GM19328 (cell line): ENCODE measurements around the gene ARL6IP5.

Experiments used
- ATAC-seq: cut with Tn5 transposase; IDR thresholded peaks from one replicate; pipeline ENCODE4 v1.9.1; 2021; ENCODE audit warnings: mild to moderate bottlenecking, moderate library complexity; ENCODE audit not compliant: unreplicated experiment

ARL6IP5 gene

GRCh38 chr3:69085833-69086722, 1.3 kb downstream of the ARL6IP5 start:
- ATAC-seq = no peak

DNA sequence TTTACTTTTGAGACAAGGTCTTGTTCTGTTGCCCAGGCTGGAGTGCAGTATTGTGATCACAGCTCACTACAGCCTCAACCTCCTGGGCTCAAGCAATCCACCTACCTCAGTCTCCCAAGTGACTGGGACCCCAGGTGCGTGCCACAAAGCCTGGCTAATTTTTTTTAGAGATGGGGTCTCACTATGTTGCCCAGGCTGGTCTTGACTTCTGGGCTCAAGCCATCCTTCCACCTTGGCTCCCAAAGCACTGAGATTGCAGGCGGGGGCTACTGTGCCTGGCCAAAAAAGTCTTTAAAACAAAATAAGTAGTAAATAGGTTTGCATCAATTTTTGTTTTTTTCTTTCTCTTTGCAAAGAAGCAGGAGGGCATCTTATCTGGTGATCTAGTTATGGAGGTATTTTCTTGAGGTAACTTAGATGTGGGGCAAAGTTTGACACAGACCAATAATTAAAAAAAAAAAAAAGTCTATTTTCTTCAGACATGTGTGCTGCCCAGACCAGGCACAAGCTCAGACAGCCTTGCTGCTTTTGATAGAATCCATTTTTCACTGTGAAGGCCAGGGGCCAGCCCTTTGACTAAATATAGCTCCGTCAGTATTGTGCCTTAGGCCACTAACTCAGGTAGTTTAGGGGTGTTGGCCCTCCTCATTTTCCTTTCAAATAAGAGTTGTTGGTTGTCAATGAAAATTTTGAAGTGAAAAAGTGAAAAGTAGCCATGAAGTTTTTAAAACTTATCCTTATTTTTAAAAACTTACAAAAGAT, 2.5 kb downstream of the ARL6IP5 start:
- no peak for ATAC-seq

- no peak for ATAC-seq
Observed at GRCh38 chr3:69088063-69088462, 3.3 kb downstream of the ARL6IP5 start.

DNA sequence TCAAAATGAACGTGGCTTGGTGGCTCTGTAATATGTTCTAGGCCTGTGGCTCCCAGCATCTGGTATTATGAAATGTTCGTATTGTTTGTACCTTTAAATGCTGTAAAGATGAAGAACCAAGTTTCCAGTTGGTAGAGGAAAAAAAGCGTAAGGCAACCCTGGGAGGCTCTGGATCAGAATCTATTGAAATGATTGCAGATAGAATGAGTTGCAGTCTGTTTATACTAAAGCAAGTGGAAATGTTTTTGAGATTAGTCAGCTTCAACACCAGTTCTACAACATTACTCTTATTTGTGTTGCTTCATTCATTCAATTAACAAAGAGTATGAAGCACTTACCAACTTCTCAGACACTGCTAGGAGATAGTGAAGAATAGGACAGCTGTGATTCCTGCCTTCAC, 5.3 kb downstream of the ARL6IP5 start:
- no peak for ATAC-seq

DNA sequence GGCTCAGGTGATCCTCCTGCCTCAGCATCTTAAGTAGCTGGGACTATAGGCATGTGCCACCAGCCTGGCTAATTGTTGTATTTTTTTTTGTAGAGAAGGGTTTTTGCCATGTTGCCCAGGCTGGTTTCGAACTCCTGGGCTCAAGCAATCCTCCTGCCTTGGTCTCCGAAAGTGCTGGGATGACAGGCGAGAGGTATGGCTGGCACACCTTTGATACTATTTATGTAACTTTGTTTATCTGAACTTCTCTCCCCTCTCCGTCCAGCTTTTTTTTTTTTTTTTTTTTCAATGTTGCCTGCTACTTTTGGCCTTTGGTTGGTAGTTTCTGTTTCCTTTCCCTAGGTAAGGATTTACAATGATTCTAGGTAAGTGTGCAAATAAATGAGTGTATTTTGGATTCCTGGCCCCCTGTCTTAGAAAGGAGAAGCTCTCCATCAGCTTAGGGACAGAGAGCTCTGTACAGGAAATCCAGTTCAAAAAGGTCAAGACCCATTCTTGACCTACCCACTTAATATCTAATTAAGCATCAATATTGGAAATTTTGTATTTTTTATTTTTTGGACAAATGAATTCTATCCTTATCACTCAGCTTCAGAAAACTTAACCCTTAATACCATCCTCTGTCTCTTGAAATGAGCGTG, 6.8 kb downstream of the ARL6IP5 start:
- ATAC-seq = no peak

DNA sequence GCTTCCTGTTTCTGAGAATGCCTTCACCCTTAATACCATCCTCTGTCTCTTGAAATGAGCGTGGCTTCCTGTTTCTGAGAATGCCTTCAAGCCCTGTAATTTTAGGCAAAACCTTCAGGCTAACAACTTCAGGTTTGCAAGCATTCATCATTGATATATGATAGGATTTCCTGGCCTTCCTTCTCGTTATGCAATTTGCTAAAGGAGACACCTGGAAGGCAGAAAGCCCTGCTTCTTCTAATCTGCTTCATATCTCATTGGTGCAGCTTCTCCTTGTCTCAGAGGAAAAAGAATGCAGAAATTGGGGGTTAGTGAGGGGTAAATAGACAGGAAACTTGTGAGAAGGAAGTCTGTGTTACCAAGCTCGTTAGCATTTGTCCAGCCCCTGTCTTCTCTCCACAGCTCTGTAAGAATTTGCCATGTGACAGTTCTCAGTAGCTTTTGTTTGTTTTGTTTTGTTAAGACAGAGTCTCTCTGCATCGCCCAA, 7.3 kb downstream of the ARL6IP5 start:
- ATAC-seq = peak; percentile 63

DNA sequence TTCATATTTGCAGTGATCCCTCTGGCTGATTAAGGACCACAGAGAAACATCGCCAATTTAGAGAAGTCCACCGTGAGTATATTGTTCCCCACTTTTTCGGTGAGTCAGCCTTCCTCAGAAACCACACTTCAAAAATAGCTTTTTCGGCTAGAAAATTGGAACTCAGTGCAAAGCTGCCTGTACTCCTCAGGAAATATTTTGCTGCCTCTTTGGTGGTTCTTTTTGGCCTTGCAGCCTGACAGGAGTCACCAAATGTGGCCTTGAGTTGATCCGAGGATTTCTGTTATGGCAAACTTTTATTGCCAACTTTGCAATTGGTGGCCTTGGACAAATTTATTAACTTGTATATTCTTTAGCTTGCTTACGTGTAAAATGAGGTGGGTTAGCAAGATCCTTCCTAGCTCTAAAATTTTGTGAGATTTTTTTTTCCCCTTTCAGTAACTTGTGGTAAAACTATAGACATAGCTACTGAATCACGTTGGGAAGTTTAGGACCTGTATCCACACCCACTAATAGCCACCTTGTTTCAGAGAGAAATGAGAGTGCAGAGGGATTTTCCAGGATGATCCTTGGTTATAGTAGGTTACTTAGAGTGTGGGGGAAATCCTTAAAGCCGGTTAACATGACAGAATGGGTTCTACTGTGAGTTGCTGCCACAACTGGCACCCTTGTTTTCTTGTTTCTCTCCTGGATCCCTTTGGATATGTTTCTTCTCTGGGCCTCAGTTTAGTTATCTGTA, 9.9 kb downstream of the ARL6IP5 start:
- no peak for ATAC-seq

DNA sequence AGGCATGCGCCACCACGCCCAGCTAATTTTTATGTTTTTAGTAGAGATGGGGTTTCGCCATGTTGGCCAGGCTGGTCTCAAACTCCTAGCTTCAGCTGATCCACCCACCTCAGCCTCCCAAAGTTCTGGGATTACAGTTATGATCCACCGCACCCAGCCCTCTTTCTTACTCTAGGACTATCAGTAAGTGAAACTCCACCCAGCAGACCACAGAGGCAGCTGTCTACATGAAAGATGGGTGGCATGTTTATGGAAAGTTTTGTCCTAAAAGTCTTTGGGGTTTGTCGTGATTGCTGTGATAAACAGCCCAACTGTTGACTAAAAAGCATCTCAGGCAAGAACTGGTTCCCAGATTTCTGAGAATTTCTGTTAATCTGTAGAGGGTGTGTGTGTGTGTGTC, 10.9 kb downstream of the ARL6IP5 start:
- no peak for ATAC-seq

DNA sequence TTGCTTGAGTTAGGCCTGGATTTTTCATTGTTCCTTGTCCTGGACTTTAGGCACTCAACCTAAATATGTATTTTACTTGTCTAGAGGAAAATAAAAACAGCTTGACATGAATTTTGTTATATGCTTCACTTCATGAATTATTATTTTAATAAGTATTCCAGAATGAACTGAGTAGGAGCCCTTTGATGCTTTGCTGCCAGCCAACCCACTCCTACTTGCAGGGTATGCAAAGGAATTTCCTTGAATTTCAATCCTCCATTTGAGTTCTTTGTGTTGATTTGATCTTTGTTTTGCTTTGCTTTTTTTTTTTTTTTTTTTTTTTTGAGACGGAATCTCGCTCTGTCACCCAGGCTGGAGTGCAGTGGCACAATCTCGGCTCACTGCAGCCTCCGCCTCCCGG, 11.6 kb downstream of the ARL6IP5 start:
- no peak for ATAC-seq

DNA sequence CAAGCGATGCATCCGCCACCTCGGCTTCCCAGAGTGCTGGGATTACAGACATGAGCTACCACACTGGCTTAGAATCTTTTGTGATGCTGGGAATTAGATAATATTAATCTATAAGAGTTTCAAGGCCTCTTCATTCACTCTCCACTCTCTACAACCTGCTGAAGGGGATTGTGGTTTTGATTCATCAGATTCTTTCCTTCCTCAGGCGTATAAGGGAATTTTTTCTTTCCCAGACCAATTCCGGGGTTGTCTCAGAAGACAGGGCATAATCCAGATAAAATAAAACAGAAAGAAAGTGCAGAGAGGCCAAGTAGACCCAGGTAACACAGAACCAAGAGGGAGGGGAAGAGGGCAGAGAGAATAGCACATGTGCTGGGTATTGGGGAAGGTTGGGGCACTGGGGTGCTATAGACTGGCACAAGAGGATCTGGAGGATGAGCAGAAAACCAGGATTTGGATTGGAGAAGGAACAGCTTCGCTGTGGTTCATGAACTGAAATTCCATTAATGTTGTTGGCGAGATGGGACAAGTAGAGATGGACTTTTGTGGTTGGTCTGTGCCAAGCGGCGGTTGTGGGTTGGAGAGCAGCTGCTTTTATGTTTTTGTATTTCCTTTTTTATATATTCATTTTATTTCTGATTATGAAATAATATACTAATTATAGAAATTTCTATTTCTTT, 12.8 kb downstream of the ARL6IP5 start:
- no peak for ATAC-seq

DNA sequence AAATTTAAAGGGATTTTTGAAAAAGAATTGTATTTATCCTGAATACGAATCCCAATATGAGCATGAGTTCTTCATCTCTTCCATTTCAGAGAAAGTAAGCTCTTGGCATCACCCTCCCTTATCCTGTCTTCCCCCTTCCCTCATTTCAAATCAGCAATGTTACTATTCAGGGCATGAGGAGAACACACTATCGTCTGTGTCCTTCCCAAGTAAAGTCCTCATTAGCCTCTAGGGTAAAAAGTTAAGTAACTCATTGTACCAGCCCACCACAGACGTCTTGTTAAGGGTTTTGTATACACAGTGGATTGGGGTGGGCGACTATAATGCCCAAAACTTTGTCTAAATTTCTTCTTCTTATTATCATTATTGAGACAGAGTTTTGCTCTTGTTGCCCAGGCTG, 14.8 kb downstream of the ARL6IP5 start:
- ATAC-seq = no peak

DNA sequence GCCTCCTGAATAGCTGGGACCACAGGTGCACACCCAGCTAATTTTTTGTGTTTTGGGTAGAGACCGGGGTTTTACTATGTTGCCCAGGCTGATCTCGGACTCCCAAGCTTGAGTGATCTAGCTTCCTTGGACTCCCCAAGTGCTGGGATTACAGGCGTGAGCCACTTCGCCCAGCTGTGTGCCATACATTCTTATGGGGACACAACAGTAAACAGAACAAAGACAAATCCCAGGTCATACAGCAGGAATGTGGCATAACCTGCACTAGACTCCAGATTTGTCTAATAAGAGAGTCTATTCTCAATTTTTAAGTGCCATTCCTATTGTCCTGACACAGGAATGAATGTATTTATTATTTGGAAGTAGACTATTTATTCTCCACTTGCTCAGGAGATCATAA, 17.6 kb downstream of the ARL6IP5 start:
- no peak for ATAC-seq

DNA sequence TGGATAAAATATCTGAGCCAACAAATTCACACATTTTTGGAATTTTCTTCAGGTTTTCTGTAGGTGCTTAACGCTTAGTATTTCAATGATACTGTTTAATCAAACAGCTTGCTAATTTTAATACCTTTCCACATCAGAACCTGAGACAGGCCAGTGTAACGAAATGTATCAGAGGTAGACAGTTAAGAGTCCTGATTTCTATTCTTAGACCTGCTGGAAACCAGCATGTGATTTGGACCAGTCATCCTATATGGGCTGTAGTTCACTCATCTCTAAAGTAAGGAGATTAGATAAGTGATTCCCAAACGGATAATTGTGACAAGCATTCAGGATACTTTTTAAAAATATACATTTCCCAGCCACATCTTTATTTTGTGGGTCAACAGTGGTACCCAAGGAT, 18.4 kb downstream of the ARL6IP5 start:
- ATAC-seq = no peak

- no peak for ATAC-seq
Observed at GRCh38 chr3:69104586-69104985, 19.8 kb downstream of the ARL6IP5 start.

- no peak for ATAC-seq
Observed at GRCh38 chr3:69105320-69105719, 20.6 kb downstream of the ARL6IP5 start.

DNA sequence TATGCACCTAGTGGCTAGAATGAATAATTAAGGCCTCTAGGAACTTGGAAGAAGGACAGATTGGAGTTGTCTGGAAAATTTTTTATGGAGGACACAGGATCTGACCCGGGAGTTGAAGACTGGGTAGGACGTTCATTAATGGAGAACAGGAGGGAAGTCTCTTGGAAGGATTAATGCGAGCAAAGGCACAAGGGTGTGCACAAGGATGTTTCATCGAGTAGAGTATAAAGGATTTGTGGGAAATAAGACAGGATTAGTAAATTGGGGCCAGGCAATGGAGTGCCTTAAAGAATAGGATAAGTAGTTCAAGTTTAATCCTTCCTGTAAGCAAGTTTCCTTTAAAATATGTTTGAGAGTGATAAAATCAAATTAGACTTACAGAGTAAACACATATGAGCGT, 23.1 kb downstream of the ARL6IP5 start:
- no peak for ATAC-seq

- ATAC-seq = no peak
Observed at GRCh38 chr3:69108811-69109210, 24.1 kb downstream of the ARL6IP5 start.

DNA sequence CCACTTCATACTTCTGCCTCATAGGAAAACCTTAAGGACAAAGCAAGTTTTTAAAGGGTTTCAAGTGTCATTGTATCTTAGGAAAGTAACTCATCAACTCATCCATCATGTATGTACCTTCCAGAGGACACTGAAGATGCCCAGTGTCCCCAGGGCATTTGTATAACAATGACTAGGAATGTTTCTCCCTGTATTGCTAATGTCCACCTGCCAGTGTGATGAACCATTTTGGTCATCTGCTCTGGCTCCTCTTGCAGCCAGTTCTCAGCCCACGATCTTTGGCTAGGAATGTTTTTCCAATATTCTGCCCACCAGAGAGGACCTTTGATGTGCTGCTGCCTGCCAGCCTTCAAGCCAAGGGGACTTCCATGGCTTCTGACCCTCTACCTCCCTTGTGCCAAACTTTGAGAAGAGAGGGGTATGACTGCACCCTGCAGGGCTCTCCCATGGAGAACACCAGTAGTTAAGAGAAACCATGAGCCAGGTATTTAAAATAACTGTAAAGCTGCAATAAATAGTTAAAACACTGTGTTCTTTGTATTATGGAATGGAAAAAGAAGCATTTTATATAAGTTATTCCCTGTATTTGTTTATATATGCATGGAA, 26.3 kb downstream of the ARL6IP5 start:
- ATAC-seq = no peak

DNA sequence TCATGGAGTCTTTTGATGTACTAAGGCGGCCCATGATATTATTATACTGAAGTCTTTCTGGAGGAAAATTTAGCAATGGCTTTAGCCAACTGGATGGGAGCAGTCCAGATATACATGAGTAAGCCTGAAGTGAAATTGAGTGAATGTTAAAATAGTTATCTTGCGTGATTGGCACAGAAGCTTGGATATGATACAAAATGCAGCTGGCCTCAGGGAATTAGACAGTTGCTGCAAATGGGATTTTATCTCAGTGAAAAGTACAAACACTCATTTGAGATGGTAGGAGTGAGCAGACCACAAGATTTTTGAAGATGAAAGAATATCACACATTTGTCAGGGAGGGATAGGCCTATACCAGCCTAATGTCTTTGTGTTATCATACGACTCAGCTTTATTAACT, 28.8 kb downstream of the ARL6IP5 start:
- no peak for ATAC-seq

DNA sequence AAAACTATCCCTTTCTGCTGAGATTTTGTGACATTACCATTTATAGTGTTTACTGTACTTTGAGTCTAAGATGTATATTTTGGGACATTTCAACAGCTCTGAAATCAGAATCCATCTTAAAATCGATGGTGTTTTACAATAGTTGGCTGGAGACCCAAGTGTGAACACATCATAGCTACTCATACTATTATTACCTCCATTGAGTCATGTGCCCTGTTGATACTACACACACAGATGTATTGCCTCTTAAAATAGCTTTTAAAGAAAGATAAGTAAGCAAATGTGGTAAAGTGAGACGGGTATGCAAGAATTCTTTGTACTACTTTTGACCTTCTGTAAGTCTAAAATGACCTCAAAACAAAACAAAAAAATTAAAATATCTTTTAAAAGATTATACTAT, 31.0 kb downstream of the ARL6IP5 start:
- no peak for ATAC-seq
